ENCODE results near the gene TTLL11.

Gene TTLL11

GRCh38 chr9:121950441-121950840 is 142.7 kb downstream of the TTLL11 start:
- H3K4me3 ChIP-seq (ENCODE audit: low read length): no peak overlapping the region
- no peaks in the 10 kb centered on the region for H3K27me3 ChIP-seq (ENCODE audit: control insufficient read depth, low read length)
- H3K79me2 ChIP-seq (ENCODE audit: control insufficient read depth, low read length): no peaks in the 10 kb centered on the region
- peaks cover 23% of the 10 kb centered on the region for H3F3A ChIP-seq (ENCODE audit: control insufficient read depth, insufficient read depth)
- H3K4me2 ChIP-seq (ENCODE audit: low read length): no peak overlapping the region
- no peaks in the 10 kb centered on the region for H4K20me1 ChIP-seq (ENCODE audit: control insufficient read depth, insufficient read depth, low read depth, low read length)
- peaks cover 69% of the 10 kb centered on the region for H3K4me1 ChIP-seq (ENCODE audit: control insufficient read depth, low read length)
- H3K27ac ChIP-seq (ENCODE audit: low read depth, low read length): no peak overlapping the region
- no peaks in the 10 kb centered on the region for H3K9me2 ChIP-seq (replicated peaks; ENCODE audit: control insufficient read depth, low read length)
- no peaks in the 10 kb centered on the region for H3K36me3 ChIP-seq (ENCODE audit: control insufficient read depth, low read length)
- TF ChIP-seq CTCF (IDR thresholded peaks at IDR 0.05; ENCODE audit: low read depth, low read length, poor library complexity, severe bottlenecking) (no peak), EZH2phosphoT487 (IDR thresholded peaks at IDR 0.05; ENCODE audit: borderline replicate concordance, low read length) (no peak)
- H3K9me3 ChIP-seq (ENCODE audit: control insufficient read depth, insufficient read depth, low read length): no peaks in the 10 kb centered on the region

DNA sequence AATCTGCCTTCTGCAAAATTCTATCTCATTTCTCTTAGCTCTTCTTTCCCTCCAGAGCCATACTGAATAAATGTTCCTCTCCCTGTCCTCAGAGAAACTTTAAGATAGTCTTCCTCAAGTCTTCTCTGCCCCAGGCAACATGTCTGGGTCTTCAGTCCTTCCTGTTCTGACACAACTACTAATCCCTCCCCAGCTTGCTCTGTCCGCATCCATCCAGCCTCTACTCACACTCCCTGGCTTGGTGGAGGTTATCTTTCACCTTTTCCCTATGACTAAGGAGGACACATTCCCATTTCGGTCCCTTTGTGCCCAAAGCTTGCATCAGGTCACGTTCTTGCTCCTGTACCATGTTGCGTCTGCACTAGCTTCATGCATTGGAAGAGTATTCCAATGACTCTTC is 143.3 kb downstream of the TTLL11 start:
- Histone ChIP-seq H3K27ac (ENCODE audit: low read depth, low read length) (no peak overlapping the region), H3K27me3 (ENCODE audit: control insufficient read depth, low read length) (no peaks in the 10 kb centered on the region), H3K79me2 (ENCODE audit: control insufficient read depth, low read length) (no peaks in the 10 kb centered on the region), H3F3A (ENCODE audit: control insufficient read depth, insufficient read depth) (peaks cover 30% of the 10 kb centered on the region), H3K4me1 (ENCODE audit: control insufficient read depth, low read length) (peaks cover 69% of the 10 kb centered on the region), H3K9me3 (ENCODE audit: control insufficient read depth, insufficient read depth, low read length) (no peaks in the 10 kb centered on the region), H3K9me2 (replicated peaks; ENCODE audit: control insufficient read depth, low read length) (no peaks in the 10 kb centered on the region), H3K4me3 (ENCODE audit: low read length) (no peak overlapping the region), H4K20me1 (ENCODE audit: control insufficient read depth, insufficient read depth, low read depth, low read length) (no peaks in the 10 kb centered on the region), H3K36me3 (ENCODE audit: control insufficient read depth, low read length) (no peaks in the 10 kb centered on the region), H3K4me2 (ENCODE audit: low read length) (no peak overlapping the region)
- TF ChIP-seq EZH2phosphoT487 (IDR thresholded peaks at IDR 0.05; ENCODE audit: borderline replicate concordance, low read length): no peak
- TF ChIP-seq CTCF (IDR thresholded peaks at IDR 0.05; ENCODE audit: low read depth, low read length, poor library complexity, severe bottlenecking): no peak

DNA sequence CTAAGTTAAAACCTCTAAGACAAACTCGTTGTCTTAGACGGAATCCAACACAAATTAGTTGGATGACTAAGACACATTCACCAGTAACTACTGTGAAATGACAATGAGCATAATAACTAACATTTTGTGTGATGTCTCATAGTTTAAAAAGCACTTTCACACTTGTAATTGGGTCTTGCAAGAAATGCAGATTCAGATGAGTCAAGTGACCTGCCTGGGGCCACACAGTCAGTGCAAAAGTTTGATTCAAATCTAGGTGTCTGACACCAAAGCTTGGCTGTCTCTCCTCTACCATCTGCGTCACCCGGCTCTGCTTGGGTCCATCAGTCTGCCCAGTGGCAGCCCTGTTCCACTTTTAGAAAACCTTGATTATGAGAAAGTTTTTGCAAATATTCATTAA is 143.7 kb downstream of the TTLL11 start:
- Histone ChIP-seq H3K4me1 (ENCODE audit: control insufficient read depth, low read length) (peaks cover 69% of the 10 kb centered on the region), H3K36me3 (ENCODE audit: control insufficient read depth, low read length) (0 out of 2 replicates have a peak, but pooled peaks cover 3% of the 10 kb centered on the region), H4K20me1 (ENCODE audit: control insufficient read depth, insufficient read depth, low read depth, low read length) (no peaks in the 10 kb centered on the region), H3K4me2 (ENCODE audit: low read length) (no peak overlapping the region), H3K79me2 (ENCODE audit: control insufficient read depth, low read length) (no peaks in the 10 kb centered on the region), H3F3A (ENCODE audit: control insufficient read depth, insufficient read depth) (peaks cover 34% of the 10 kb centered on the region), H3K9me3 (ENCODE audit: control insufficient read depth, insufficient read depth, low read length) (no peaks in the 10 kb centered on the region), H3K27ac (ENCODE audit: low read depth, low read length) (no peak overlapping the region), H3K27me3 (ENCODE audit: control insufficient read depth, low read length) (no peaks in the 10 kb centered on the region), H3K9me2 (replicated peaks; ENCODE audit: control insufficient read depth, low read length) (no peaks in the 10 kb centered on the region), H3K4me3 (ENCODE audit: low read length) (no peak overlapping the region)
- TF ChIP-seq CTCF (IDR thresholded peaks at IDR 0.05; ENCODE audit: low read depth, low read length, poor library complexity, severe bottlenecking): no peak
- TF ChIP-seq EZH2phosphoT487 (IDR thresholded peaks at IDR 0.05; ENCODE audit: borderline replicate concordance, low read length): no peak

DNA sequence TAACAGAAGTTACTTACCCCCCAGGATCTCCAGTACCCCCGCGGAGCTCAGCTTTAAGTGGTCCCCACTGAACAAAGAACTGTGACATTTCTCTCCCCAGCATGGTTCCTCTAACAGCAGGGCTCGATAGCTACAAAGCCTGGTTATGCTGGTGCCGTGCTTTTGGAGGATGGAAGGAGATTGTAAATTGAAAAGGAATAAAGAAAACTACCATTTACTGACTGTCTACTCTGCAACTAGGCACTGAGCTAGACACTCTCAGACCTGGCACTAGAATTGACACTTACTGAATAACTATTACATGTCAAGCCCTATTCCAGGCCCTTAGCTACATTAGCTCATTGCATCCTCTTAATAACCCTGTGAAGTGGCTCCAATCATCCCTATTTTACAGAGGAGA is 145.3 kb downstream of the TTLL11 start:
- H4K20me1 ChIP-seq (ENCODE audit: control insufficient read depth, insufficient read depth, low read depth, low read length): no peaks in the 10 kb centered on the region
- peak overlapping the region; percentile 100 for H3K27ac ChIP-seq (ENCODE audit: low read depth, low read length)
- peaks cover 79% of the 10 kb centered on the region for H3K4me1 ChIP-seq (ENCODE audit: control insufficient read depth, low read length)
- H3K4me3 ChIP-seq (ENCODE audit: low read length): no peak overlapping the region
- H3K9me3 ChIP-seq (ENCODE audit: control insufficient read depth, insufficient read depth, low read length): no peaks in the 10 kb centered on the region
- no peaks in the 10 kb centered on the region for H3K9me2 ChIP-seq (replicated peaks; ENCODE audit: control insufficient read depth, low read length)
- H3K4me2 ChIP-seq (ENCODE audit: low read length): no peak overlapping the region
- H3K27me3 ChIP-seq (ENCODE audit: control insufficient read depth, low read length): no peaks in the 10 kb centered on the region
- H3K36me3 ChIP-seq (ENCODE audit: control insufficient read depth, low read length): peaks cover 12% of the 10 kb centered on the region
- peaks cover 48% of the 10 kb centered on the region for H3F3A ChIP-seq (ENCODE audit: control insufficient read depth, insufficient read depth)
- TF ChIP-seq CTCF (IDR thresholded peaks at IDR 0.05; ENCODE audit: low read depth, low read length, poor library complexity, severe bottlenecking) (no peak), EZH2phosphoT487 (IDR thresholded peaks at IDR 0.05; ENCODE audit: borderline replicate concordance, low read length) (no peak)
- no peaks in the 10 kb centered on the region for H3K79me2 ChIP-seq (ENCODE audit: control insufficient read depth, low read length)

All from DOHH2 (cell line).